Measurements from ENCODE around the gene ANK3. TPM values are rescaled to one million over a fixed set of nuclear protein-coding genes. Genes with fewer than 3 reads are reported as not detected.

Gene ANK3
- total RNA-seq, 4 donors from 2014 or later, result 125 to 171 (median 149) TPM

DNA sequence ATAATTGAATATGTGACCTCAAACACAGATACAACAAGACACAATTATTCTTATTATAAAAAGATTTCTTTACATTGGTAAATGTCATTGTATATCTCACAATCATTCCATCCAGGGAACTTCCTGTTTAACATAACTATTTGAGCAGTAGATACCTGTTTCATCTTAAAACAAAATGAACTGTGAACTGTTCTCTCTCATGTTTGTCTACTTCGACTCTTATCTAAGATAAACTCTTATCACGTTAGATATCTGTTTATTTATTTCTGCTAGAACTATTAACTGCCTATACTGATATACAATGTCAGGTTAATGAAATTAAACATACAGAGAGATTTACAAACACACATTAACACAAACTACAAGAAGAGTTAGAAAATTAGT, 20.1 kb downstream of the ANK3 start:
- H3K27ac ChIP-seq, result no peak overlapping the region
- intact Hi-C loops (cut with DNase I; ENCODE audit: low total_unique reads), result no loop called here
- H3K27me3 ChIP-seq, result no peaks in the 10 kb centered on the region
- no peak for DNase-seq
- H3K4me3 ChIP-seq, result no peak overlapping the region
- no peak for TF ChIP-seq POLR2A (IDR thresholded peaks at IDR 0.05)
- TF ChIP-seq, protein P1, sequence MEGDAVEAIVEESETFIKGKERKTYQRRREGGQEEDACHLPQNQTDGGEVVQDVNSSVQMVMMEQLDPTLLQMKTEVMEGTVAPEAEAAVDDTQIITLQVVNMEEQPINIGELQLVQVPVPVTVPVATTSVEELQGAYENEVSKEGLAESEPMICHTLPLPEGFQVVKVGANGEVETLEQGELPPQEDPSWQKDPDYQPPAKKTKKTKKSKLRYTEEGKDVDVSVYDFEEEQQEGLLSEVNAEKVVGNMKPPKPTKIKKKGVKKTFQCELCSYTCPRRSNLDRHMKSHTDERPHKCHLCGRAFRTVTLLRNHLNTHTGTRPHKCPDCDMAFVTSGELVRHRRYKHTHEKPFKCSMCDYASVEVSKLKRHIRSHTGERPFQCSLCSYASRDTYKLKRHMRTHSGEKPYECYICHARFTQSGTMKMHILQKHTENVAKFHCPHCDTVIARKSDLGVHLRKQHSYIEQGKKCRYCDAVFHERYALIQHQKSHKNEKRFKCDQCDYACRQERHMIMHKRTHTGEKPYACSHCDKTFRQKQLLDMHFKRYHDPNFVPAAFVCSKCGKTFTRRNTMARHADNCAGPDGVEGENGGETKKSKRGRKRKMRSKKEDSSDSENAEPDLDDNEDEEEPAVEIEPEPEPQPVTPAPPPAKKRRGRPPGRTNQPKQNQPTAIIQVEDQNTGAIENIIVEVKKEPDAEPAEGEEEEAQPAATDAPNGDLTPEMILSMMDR (IDR thresholded peaks at IDR 0.05 in 4 of 5, conservative IDR thresholded peaks at IDR 0.05 in 1 of 5), result no peak
- no peaks in the 10 kb centered on the region for H3K9me3 ChIP-seq
- no peaks in the 10 kb centered on the region for H3K36me3 ChIP-seq
- H3K4me1 ChIP-seq, result peaks cover 0 to 6% of the 10 kb centered on the region in 2 donors
- in situ Hi-C loops (cut with MboI; ENCODE audit: low sequenced_read_pairs in 4 of 4), result no loop called here
- ATAC-seq, result no peak

DNA sequence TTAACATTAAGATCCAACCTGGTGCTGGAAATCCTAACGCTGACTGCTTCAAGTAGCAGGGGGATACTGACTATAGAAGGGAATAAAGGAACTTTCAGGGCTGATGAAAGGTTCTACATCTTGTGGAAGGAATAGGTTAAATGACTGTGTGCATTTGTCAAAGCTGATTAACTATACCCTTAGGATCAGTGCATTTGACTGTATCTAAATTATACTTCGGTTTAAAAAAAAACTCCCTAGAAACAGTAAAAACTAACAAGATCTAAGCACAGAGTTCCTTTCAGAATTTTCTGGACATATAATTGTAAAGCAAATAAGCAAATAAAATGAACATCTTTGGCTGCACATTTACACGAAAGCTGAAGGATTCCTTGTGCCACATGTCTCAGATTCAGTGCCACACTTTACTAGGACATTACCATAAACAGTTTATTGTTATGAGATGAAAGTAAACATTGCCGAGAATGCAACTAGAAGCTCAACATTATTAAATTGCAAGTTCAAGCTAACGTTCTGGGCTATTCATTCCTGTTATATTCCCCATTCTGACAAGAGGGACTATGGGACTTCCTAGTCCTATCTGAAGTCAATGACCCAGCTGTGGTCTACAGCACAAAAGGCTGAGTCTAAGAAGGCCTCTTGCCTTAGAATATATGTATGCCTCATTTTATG, 20.7 kb downstream of the ANK3 start:
- in situ Hi-C loops (cut with MboI; ENCODE audit: low sequenced_read_pairs in 4 of 4) (no loop called here), intact Hi-C loops (cut with DNase I; ENCODE audit: low total_unique reads) (no loop called here)
- Histone ChIP-seq H3K36me3 (no peaks in the 10 kb centered on the region), H3K4me3 (no peak overlapping the region), H3K27ac (no peak overlapping the region), H3K4me1 (peaks cover 0 to 6% of the 10 kb centered on the region in 2 donors), H3K9me3 (no peaks in the 10 kb centered on the region), H3K27me3 (no peaks in the 10 kb centered on the region)
- ATAC-seq, result no peak
- no peak for TF ChIP-seq POLR2A (IDR thresholded peaks at IDR 0.05)
- TF ChIP-seq, protein P1 (IDR thresholded peaks at IDR 0.05 in 4 of 5, conservative IDR thresholded peaks at IDR 0.05 in 1 of 5), result no peak
- no peak for DNase-seq

DNA sequence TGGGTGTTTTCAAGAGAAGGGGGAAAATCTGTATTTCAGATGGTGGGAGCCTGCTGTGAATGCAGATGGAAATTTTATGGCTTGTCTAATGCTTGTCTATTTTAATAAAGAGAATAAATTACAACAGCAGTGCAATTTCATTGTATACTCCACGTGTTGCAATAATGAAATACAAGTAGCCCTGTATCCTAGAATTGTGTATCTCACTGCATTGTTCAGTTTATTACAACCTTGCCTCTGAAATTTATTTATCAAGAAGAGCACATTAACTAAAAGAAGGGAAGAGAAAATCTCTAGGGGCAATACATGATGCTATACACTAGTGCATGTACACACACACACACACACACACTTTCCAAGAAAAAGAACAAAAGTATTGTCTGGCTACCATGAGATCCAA, 21.8 kb downstream of the ANK3 start:
- TF ChIP-seq, protein P1 (IDR thresholded peaks at IDR 0.05 in 4 of 5, conservative IDR thresholded peaks at IDR 0.05 in 1 of 5), result no peak
- TF ChIP-seq POLR2A (IDR thresholded peaks at IDR 0.05), result no peak
- intact Hi-C loops (cut with DNase I; ENCODE audit: low total_unique reads) (no loop called here), in situ Hi-C loops (cut with MboI; ENCODE audit: low sequenced_read_pairs in 4 of 4) (no loop called here)
- Histone ChIP-seq H3K27ac (no peak overlapping the region), H3K4me3 (no peak overlapping the region), H3K36me3 (no peaks in the 10 kb centered on the region), H3K4me1 (peaks cover 0 to 6% of the 10 kb centered on the region in 2 donors), H3K27me3 (no peaks in the 10 kb centered on the region), H3K9me3 (no peaks in the 10 kb centered on the region)
- ATAC-seq (no peak), DNase-seq (no peak)

DNA sequence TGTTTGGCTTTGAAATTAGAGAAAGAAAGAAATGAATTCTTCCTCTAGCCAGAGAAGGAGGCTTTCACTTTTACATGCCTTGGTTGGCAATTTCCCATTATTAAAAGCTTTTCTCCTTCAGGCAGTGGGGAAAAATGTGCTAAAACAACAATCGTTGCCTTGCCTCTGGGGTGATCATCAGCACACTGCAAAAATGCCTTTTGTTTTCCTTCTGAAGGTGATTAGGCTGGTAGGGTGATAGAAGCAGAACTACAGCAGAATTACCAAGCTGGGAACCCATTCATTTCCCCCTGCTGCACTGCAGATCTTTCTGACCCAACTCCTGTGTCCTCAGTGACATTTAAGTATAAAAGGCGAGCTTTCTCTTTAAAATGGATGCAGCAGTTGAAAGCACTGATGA, 22.2 kb downstream of the ANK3 start:
- DNase-seq (no peak), ATAC-seq (no peak)
- no peaks in the 10 kb centered on the region for H3K36me3 ChIP-seq
- peaks cover 0 to 6% of the 10 kb centered on the region in 2 donors for H3K4me1 ChIP-seq
- H3K9me3 ChIP-seq, result no peaks in the 10 kb centered on the region
- intact Hi-C loops (cut with DNase I; ENCODE audit: low total_unique reads), result no loop called here
- in situ Hi-C loops (cut with MboI; ENCODE audit: low sequenced_read_pairs in 4 of 4), result no loop called here
- H3K27ac ChIP-seq, result no peak overlapping the region
- TF ChIP-seq, protein P1 (IDR thresholded peaks at IDR 0.05 in 4 of 5, conservative IDR thresholded peaks at IDR 0.05 in 1 of 5), result no peak
- TF ChIP-seq POLR2A (IDR thresholded peaks at IDR 0.05), result no peak
- H3K27me3 ChIP-seq, result no peaks in the 10 kb centered on the region
- H3K4me3 ChIP-seq, result no peak overlapping the region

DNA sequence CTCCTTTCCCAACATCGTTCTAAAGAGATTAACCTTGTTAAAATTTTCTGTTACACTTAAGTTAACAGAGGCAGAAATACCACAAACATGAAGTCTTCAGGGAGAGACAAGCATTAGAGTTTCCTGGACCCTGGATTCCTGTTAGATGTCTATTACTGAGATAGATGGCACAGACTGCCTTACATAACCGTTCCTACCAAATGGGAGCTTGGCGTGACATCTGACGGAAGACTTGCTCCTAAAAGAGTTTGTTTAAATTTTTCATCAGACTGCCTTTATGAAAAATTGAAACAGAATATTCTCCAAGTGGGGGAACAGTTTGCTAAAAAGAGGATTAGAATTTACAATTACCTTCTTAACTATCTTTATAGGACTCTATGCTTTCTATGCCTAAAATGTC, 22.7 kb downstream of the ANK3 start:
- H3K36me3 ChIP-seq, result no peaks in the 10 kb centered on the region
- TF ChIP-seq, protein P1 (IDR thresholded peaks at IDR 0.05 in 4 of 5, conservative IDR thresholded peaks at IDR 0.05 in 1 of 5), result no peak
- TF ChIP-seq POLR2A (IDR thresholded peaks at IDR 0.05), result no peak
- intact Hi-C loops (cut with DNase I; ENCODE audit: low total_unique reads), result no loop called here
- H3K9me3 ChIP-seq, result no peaks in the 10 kb centered on the region
- H3K4me3 ChIP-seq, result no peak overlapping the region
- in situ Hi-C loops (cut with MboI; ENCODE audit: low sequenced_read_pairs in 4 of 4), result no loop called here
- ATAC-seq, result no peak
- no peak for DNase-seq
- H3K27ac ChIP-seq, result no peak overlapping the region
- H3K27me3 ChIP-seq, result no peaks in the 10 kb centered on the region
- H3K4me1 ChIP-seq, result peaks cover 0 to 6% of the 10 kb centered on the region in 2 donors
